VCaP (cell line): ENCODE measurements around the gene PEMT.

Experiments
- H3K27ac ChIP-seq: fragments of 450-650 bp; 2 replicates; pipeline ENCODE4 v1.5.1; 2017
- CTCF ChIP-seq: fragments of 450-650 bp; conservative IDR thresholded peaks from 2 replicates; pipeline ENCODE4 v1.5.1; 2017; ENCODE audit warnings: mild to moderate bottlenecking, moderate library complexity

Gene PEMT

GRCh38 chr17:17526369-17526768 is 65.1 kb downstream of the PEMT start:
- TF ChIP-seq CTCF = no peak
- H3K27ac ChIP-seq = no peak overlapping the region

- TF ChIP-seq CTCF = no peak
These were observed 65.6 kb downstream of the PEMT start for GRCh38 chr17:17525956-17526355.

GRCh38 chr17:17525311-17525710 is 66.2 kb downstream of the PEMT start:
- no peak for TF ChIP-seq CTCF
- no peak overlapping the region for H3K27ac ChIP-seq

More at GRCh38 chr17:17525956-17526355, 65.6 kb downstream of the PEMT start:
- H3K27ac ChIP-seq = no peak overlapping the region

- no peak for TF ChIP-seq CTCF
- H3K27ac ChIP-seq = no peak overlapping the region
These were observed 67.6 kb downstream of the PEMT start for GRCh38 chr17:17523731-17524490.

GRCh38 chr17:17523001-17523730 is 68.3 kb downstream of the PEMT start:
- H3K27ac ChIP-seq = no peak overlapping the region
- no peak for TF ChIP-seq CTCF

GRCh38 chr17:17520599-17521232 is 70.8 kb downstream of the PEMT start:
- no peak overlapping the region for H3K27ac ChIP-seq
- TF ChIP-seq CTCF = no peak

GRCh38 chr17:17519886-17520285 is 71.6 kb downstream of the PEMT start:
- no peak overlapping the region for H3K27ac ChIP-seq
- no peak for TF ChIP-seq CTCF
